GM12874 (cell line): ENCODE results near the gene GLO1.

Source experiments
- CTCF ChIP-seq: IDR thresholded peaks from 2 replicates; pipeline ENCODE4 v1.5.1; 2011; ENCODE audit warnings: low read depth, mild to moderate bottlenecking, control low read depth, low read length, moderate library complexity; ENCODE audit not compliant: insufficient read depth

The GLO1 gene

GRCh38 chr6:38678178-38678760 lies 24.7 kb downstream of the GLO1 start:
- TF ChIP-seq CTCF, result no peak

- TF ChIP-seq CTCF, result no peak
Observed at GRCh38 chr6:38676974-38677544, 25.9 kb downstream of the GLO1 start.

- TF ChIP-seq CTCF, result no peak
Observed at GRCh38 chr6:38676236-38676973, 26.5 kb downstream of the GLO1 start.

GRCh38 chr6:38673397-38674165 lies 29.4 kb downstream of the GLO1 start:
- no peak for TF ChIP-seq CTCF

- peak; percentile 67 for TF ChIP-seq CTCF
Observed at GRCh38 chr6:38671885-38672467, 31.0 kb downstream of the GLO1 start.

GRCh38 chr6:38658418-38659167 lies 44.4 kb downstream of the GLO1 start:
- no peak for TF ChIP-seq CTCF
